ENCODE measurements around the gene APOH.

The APOH gene

GRCh38 chr17:66190738-66191592, 38.2 kb downstream of the APOH start:
- DNase-seq = no peak

- DNase-seq = no peak
Observed at GRCh38 chr17:66187718-66188117, 41.5 kb downstream of the APOH start.

GRCh38 chr17:66185862-66186261, 43.4 kb downstream of the APOH start:
- no peak for DNase-seq

- DNase-seq = no peak
Observed at GRCh38 chr17:66184392-66184791, 44.8 kb downstream of the APOH start.

GRCh38 chr17:66183529-66183928, 45.7 kb downstream of the APOH start:
- DNase-seq = no peak

- no peak for DNase-seq
Observed at GRCh38 chr17:66178642-66179041, 50.6 kb downstream of the APOH start.

- DNase-seq = no peak
Observed at GRCh38 chr17:66177048-66177447, 52.2 kb downstream of the APOH start.

- DNase-seq = no peak
Observed at GRCh38 chr17:66175892-66176291, 53.3 kb downstream of the APOH start.

GRCh38 chr17:66172691-66173223, 56.5 kb downstream of the APOH start:
- no peak for DNase-seq

- no peak for DNase-seq
Observed at GRCh38 chr17:66172144-66172543, 57.1 kb downstream of the APOH start.

GRCh38 chr17:66171692-66172091, 57.5 kb downstream of the APOH start:
- DNase-seq = no peak

GRCh38 chr17:66171172-66171571, 58.0 kb downstream of the APOH start:
- no peak for DNase-seq

GRCh38 chr17:66169839-66170238, 59.4 kb downstream of the APOH start:
- no peak for DNase-seq

GRCh38 chr17:66167189-66167815, 61.9 kb downstream of the APOH start:
- DNase-seq = no peak

- peak; percentile 31 to 62 (median 52) for DNase-seq
Observed at GRCh38 chr17:66165537-66166123, 63.6 kb downstream of the APOH start.
